GM19239 (cell line): ENCODE data around the gene PRLR.

Source experiments
- DNase-seq: peaks from one replicate; pipeline ENCODE4 v3.0.0; 2011; ENCODE audit warnings: low spot score; ENCODE audit not compliant: insufficient read length
- FAIRE-seq: peaks from 2 replicates; lab custom pipeline; 2011; peaks lifted over from hg19 to GRCh38; lab: Jason Lieb, UNC

Gene PRLR

DNA sequence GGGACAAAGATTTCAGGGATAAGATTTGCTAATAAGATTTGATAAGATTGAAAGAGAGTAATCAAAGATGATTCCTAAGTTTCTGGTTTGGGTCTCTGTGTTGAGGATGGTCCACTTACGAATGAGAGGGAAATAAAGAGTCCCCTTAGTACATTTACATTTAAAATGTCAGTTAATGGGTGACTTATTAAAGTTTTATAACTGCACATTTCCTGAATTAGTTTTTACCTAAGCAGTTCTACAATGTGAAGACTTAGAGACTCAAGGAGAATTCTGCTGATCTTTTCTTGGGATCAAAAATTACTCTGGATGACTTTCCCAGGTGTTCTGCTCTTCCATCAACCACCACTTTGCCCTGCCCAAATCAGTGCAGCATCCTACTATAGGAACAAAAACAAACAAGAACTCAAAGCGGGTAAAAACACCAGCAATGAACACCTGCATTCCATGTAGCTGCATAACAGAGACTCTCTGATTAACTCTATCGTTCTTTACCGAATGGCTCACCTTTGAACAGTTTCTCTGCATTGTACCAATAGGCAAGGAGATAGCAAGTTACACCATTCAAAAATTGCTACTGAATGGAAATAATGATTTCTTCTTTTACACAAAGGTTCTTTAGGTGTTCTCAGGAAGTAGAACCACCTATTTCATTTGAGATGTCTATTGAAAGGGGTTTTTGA, 65.3 kb downstream of the PRLR start:
- no peak for FAIRE-seq

DNA sequence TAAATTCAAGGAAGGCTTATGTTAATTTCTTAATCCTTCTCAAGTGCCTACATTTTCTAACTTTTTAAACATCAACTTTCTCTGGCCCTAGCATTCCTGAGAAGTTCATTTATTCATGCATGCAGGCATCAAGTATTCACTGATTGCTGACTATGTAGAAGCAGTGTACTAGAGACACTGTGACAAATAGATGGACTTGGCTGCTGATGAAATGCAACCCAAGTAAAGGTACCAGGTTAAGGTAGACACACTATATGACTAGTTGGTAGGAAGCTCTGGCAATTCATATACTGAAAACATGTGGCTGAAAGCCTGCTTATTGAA, 66.6 kb downstream of the PRLR start:
- FAIRE-seq (no peak), DNase-seq (no peak)

More for the DNA sequence above, 65.3 kb downstream of the PRLR start:
- no peak for DNase-seq

DNA sequence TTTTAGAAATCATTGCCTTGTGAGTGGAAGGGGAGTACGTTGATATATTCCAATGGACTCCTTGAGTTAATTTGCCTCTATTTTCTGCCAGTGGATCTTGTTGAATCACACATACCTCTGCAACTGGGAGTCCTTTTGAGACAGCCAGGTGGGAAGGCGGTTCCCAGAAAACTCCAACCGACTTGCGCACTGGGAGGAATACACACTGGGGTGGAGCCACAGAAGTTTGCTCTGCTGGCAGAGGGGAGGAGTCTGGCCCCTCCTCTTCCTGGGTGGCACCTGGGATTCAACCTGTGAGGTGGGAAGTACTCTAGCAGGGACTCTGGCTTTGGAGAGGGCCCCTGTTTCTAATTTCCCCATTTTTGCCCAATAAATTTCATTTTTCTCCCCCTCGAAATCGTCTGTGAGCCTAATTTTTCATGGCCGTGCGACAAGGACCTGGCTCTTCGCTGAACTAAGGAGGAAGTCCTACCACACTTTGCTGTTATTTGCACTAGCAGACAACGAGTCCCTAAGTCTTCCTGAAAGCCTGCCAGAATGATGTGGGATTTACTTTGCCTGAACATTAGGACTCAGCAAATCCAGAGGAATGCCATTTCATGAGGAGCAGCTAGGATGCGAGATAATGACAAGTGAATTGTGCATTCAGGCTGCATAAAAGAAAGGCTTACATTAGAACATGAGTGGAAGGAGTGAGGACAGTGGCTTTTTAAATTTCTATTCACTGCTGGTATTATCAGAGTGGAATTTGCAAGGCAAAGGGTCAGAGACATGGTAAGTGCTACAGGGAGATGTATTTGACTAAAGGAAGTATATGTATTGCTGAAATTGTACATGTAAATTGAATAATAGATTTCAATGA, 67.2 kb downstream of the PRLR start:
- DNase-seq (no peak), FAIRE-seq (no peak)

DNA sequence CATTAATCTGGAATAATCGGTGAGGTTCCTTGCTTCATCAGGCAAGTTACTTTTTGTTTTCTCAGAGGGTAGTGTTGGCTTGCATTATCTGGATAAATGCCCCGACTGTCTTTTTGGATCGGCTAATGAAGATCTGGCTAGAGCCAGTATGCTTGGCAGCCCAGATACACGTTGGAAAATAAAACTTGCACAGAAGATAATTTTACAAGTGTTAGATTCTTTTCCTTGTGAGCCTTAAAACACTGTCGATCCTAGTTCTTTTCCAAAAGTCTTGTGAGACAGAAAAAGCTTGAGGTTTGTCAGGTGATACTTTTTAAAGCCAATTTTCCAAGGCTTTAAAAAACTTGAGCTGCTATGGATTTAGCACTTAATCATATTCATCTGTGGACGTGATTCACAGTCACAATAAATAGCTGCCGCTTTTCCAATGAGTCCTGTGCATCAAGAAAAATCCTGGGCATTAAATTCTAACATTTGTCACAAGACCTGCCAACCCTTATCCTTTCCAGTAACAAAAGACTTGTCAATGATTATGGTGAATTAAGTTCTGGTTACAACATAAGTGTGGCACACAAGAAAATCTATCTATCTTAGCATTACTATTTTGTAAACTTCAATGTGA, 68.5 kb downstream of the PRLR start:
- FAIRE-seq = no peak
- DNase-seq = no peak

DNA sequence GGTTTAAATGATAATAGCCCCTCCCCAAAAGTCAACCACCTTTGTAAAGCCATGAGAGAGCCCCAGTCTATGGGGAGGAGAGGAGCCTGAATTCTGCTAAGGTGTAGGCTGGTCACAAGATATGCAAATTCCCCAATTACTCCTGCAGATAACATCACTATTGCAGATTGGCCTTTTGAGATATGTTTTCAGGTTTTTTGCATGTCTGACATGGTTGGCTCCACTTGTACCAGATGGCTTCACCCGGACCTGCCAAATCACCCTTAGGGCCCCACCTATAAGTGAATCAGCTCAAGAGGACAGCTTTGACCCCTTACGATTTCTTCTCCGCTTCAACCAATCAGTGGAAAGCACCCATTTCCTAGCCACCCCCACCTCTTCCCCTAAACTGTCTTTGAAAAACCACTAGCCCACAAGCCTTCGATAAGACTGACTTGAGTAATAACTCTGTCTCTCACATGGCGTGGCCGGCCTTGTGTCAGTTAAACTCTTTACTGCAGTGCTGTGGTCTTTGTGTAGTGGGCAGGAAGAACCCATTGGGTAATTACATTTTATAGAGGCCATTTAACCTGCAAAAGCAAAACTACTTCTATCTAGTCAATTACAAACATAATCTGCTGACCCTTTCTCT, 69.7 kb downstream of the PRLR start:
- DNase-seq (no peak), FAIRE-seq (no peak)

DNA sequence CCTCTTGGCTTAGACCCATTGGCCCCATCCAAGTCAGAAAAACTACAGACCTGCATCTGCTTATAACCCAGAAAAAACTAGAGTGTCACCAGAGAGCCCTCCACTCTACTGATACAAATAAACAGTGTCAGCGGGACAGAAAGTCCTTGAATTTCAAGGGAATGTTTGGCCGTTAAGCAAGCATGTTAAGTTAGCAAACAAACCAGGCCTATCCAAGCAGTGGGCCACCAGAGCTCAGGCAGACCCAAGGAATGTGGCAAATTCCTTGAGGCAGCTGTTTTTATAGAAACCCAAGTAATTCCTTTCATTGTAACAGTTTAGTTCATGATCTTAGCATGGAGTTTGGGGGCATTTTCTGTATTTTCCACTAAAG, 70.9 kb downstream of the PRLR start:
- DNase-seq = no peak
- FAIRE-seq = no peak

DNA sequence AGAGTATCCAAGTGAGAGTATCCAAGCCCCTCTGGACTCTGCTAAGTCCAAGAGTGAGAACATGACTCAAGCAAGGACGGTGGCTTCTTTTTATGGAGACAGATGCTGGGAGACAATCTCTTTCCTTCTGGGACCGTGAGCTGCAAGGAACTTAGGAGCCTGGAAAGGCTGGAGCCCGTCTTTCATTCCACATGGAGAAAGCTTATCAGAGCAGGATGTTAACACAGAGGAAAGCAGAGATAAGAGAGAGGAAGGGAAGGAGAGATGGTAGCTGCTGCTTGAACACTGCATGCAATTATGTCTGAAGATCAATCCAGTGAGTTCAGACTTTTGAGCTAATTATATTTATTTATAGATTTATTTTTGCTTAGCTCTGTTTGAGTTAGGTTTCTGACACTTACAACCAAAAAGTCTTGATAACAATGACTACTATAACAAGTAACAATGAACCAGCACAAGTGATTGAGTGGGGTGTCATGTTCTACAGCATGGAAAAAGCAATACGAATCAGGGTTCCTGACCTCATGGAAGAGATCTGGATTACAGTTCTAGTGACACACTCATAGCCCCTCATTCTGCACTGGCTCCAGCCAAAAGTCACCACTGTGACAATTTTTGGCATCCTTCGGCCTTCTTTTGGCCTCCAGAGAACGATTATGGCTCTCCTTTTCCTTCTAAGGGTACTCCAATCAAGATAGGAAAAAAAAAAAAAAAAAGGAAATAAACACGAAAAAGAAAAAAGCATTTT, 71.5 kb downstream of the PRLR start:
- no peak for FAIRE-seq

DNA sequence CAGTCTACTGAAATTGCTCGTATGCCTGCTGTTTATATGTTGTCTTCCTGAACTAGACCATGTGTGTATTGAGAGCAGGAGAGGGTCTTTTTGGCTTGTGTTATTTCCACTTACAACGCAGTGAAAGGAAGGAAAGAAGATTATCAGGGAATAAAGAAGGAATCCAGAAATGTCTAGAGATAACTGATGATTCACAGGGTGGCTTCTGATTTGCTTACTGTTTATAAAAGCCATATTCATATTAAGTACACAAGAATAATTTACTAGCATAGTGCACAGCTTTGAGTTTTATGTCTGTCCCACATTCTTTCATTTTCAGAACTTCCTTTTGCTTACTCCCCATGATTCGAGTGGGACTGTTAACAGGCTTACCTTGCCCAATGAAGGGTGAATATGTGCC, 72.1 kb downstream of the PRLR start:
- FAIRE-seq (no peak), DNase-seq (no peak)

More for the DNA sequence above, 71.5 kb downstream of the PRLR start:
- no peak for DNase-seq

DNA sequence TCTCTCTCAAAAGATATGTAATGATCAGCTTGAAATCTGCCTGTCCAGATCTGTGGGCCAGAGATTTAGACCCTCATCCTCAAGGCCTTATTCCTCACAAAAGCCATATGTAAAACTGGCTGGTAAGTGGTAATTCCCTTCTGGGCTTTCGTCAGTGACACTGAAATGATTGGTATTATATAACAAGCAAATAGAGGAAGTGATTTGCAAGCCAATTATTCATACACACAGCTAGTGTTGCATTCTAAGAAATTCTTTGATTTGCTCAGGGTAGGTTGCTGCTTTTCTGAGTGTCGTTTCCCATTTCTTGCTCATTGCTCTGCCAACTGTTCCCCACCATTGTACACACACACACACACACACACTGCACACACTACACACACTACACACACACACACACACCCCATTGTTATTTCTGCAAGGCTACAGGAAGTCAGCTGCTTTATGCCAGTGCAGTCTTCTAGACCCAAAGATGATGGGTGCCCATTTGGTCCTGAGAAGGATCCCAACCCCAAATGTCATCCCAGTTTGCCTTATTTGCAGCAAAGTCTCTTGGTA, 76.8 kb downstream of the PRLR start:
- FAIRE-seq (no peak), DNase-seq (no peak)

DNA sequence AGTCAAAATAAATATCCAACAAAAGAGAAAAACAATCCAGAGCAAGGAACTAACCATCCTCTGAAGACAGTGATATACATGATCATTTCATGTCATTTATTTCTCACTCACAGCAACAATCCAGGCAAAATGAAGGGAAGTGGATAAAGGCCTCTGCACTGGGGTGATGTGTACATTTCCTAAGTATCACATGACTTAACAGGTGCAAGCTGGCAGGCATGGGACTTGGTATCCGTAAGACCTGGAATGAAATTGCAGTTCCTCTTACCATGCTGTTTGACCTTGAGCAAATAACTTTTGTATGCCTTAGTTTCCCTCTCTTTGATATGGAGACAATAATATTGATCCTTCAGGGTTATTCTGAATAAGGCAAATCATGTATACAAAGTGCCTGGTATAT, 77.6 kb downstream of the PRLR start:
- no peak for FAIRE-seq
- DNase-seq = no peak

DNA sequence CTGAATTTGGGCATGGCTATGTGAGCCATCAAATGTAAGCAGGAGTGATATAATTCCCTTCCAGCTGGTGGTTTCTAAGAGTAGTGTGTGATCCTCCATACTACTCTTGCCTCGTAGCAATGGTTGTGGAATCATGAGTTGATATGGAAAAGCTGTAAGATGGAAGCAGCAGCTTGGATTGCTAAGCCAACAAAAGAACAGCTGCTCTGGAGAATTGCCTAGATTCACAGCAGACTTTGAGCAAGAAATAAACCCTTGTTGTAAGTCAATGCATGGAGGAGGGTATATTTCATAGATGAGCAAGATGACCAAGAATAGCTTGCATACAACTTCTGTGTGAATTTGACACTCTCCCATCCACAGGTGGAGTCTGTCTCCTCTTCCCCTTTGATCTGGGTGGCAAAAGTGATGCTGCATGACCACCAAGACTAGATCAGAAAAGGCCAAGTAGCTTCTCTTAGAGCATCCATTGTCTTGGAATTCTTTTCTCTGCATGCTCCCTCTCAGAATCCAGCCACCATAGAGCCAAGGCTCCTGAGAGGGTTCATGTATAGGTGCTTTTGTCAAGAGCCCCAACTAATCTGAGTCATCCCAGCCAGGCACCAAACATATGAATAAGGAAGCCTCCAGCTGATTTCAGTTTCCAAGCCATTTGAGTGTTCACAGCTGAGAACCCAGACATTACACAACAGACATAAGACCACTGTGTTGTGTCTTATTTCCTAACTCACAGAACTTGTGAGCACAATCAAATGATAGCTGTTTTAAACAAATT, 79.0 kb downstream of the PRLR start:
- FAIRE-seq (no peak), DNase-seq (no peak)

DNA sequence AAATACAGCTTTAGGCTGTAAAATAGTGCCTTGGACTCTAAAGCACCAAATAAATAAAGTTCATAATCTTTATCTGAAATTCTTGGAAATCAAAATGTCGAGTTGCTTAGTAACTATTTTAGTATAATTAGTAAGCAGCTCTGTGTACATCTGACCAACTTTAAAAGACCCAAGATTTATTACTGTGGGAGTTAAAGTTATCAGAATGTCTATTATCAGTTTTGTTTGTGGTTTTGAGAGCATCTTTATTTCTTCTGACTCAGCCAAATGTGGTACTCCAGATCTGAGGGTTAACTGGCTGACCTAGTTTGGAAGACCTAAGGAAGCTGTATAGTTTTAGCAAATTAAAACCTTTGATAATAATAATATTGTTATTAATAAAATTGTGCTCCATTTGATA, 81.2 kb downstream of the PRLR start:
- no peak for DNase-seq
- no peak for FAIRE-seq

DNA sequence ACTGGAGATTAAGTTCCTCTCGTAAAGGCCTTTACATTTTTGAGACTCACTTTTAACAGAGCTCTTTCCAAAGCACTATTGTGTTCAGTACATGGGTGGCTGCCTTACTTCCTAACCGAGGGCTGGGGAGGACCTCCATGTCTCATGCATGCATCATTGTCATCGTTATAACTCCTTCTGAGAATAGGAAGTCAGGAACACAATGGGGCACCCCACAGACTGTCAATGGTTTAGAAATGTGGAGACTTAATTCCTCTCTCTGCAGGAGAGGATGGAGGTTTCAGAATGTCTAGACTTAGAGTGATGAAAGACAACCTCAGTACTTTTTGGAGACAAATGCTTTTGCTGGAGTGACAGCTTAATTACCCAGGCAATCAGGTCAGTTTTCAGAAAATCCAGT, 83.9 kb downstream of the PRLR start:
- no peak for DNase-seq
- FAIRE-seq = no peak

DNA sequence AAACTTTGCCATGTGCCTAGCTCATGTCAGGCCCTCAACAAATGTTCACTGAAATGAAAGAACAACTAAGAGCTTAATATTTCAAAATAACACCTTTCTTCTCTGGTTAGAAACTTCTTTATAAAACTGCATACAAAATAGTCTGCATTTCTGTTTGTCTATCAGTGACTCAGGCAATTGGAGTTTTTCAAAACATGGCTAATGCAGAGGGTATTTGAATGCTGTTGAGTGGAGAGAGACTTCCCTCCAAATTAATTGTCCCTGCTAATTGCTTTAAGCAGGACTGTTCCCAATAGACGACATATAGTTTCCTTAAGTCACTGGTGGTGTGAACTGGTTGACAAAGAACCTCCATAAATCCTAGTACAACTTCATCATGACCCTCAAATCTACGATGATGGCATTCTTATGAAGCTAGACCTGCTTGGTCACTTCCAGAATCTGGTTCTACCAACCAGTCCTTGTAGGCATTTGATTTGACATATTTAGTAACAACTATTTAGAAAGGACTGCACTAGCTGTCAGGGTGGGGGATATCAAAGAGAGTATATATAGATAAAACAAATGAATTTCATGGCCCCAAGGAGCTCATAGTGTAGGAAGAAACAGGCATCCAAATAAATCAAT, 84.5 kb downstream of the PRLR start:
- DNase-seq (no peak), FAIRE-seq (no peak)

DNA sequence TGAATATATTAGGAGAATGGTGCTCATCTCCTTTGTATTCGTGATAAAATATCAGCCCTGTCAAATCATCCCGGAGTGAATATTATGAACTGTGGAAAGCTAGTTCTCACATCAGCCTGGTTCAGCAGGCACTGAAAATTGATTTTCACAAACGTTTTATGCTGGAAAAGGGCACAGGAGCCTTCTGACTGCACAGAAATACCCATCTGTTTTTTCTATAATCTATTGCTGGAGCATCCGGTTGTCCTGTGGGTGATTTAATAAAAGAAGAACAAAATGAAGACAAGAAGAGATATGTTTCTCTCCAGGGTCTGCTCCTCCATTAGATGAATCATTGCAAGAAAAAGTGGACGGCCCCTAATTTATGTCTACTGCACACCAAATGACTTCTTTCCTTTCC, 85.3 kb downstream of the PRLR start:
- DNase-seq = no peak
- FAIRE-seq = no peak

DNA sequence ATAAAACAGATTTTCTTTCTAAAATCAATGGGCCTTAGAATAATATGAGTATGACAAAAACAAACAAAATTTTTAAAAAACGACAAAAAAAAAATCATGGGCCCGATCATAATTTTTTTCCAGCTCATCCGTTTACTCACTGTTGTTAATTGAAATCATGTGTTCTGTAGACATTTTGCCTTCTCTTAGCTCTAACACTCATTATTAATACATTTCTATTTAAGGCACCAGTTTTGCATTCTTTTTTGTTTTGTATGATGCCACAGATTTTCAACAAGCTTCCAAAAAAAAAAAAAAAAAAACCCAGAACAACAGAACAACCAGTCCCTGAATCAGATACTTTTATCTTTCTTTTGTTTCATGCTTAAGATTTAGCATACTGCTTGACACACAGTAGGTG, 86.4 kb downstream of the PRLR start:
- FAIRE-seq (no peak), DNase-seq (no peak)

DNA sequence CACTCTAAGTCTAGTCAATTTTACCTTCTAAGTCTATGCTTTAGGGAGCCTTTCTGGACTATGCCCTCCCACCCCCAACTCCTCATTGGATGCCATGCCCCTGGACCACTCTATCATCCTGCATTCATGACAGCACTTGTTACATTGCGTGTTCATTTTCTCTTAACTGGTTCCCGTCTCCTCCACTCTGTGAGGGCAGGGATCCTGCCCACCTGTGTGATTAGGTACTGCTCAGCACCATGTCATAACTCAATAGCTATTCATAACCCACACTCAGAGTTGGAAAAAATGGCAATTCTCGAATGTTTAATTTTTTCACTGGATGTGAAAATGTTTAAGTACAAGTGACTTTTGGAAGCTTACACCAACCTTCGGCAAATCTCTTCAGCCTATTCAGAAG, 88.5 kb downstream of the PRLR start:
- no peak for FAIRE-seq
- DNase-seq = no peak

DNA sequence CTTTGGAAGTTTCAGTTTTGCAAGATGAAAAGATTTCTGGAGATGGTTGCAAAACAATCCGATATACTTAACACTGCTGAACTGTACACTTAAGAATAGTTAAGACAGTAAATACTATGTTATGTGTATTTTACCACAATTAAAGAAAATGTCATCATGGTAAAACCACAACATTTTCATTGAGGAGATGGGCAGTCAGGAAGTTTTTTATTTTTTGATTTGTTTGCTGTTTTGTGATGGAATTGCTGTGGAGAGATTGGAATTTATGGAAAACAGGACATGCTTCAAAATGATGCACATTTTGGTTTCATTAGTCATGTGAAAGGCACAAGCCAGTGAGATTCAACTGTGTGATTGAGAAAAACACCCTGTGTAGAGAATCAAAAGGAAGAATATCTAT, 92.1 kb downstream of the PRLR start:
- DNase-seq (no peak), FAIRE-seq (no peak)

DNA sequence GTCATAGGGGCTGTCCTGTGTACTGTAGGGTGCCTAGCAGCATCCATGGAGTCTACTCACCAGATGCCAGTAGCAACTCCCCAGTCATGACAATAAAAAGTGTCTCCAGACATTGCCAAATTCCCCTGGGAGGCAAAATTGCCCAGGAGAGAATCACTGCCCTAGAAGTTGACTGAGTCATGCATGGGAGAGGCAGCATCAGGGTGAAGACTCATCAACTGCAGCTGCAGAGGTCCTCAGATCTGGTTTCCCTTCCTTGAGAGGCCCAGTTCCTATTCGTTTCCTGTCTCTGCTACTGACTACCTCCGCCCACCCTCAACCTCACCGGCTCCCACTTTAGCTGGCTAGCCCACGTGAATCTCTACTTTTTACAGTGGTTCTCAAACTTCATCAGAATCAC, 93.9 kb downstream of the PRLR start:
- no peak for DNase-seq
- FAIRE-seq = peak; percentile 48
